ENCODE results near the gene COPZ2.
"Not testable (repeated sequence)": the region's sequence is repeated elsewhere in the genome, so short reads cannot be mapped to it uniquely, and the experiment has no call there.

COPZ2 gene, protein sequence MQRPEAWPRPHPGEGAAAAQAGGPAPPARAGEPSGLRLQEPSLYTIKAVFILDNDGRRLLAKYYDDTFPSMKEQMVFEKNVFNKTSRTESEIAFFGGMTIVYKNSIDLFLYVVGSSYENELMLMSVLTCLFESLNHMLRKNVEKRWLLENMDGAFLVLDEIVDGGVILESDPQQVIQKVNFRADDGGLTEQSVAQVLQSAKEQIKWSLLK
- 0 to 2.7 (median 1.2) reads per million in 9 experiments for total RNA-seq

GRCh38 chr17:48037036-48037837 is at the start of gene COPZ2:
COPZ2 (minus strand) TSS chr17:48037797; CDS start chr17:48037777, 20 bp downstream.
- ATAC-seq (replicated peaks) (peak; percentile 96), DNase-seq (peak; percentile 60 to 67 (median 62))
- peak within 1 kb of the TSS; percentile 84 to 88 for H3K4me3 Mint-ChIP-seq
- peak within 1 kb of the TSS in 1 of 2 donors; percentile 44 for H3K27ac Mint-ChIP-seq
- H3K36me3 Mint-ChIP-seq (ENCODE audit: insufficient read depth): no peaks in the 10 kb centered on the region
- H3K9me3 Mint-ChIP-seq: no peaks in the 10 kb centered on the region
- peaks cover 5 to 11% of the 10 kb centered on the region in 2 donors for H3K4me1 Mint-ChIP-seq (ENCODE audit: low read depth in 2 of 2)
- peaks cover 36 to 50% of the 10 kb centered on the region in 2 donors for H3K27me3 Mint-ChIP-seq

DNA sequence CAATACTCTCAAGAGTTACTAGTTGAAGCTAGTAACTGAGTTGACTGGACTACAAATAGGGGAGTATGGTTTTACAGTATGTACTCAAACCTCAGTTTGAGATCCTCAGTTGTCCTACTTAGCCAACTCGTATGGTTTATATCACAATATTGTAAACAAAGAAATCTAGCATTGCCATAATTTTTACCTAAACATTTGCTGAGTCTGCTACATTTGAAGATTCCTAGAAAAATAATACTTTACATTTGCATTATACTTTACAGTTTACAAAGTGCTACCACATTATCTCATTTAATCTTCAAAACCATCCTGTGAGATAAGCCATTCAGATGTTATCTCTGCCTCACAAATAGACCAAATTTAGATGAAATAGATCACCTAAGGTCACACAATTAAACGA is 47.3 kb upstream of the COPZ2 start:
- peaks cover 5% of the 10 kb centered on the region for H3K36me3 Mint-ChIP-seq (ENCODE audit: insufficient read depth)
- DNase-seq: no peak
- H3K4me3 Mint-ChIP-seq: no peak overlapping the region
- no peak for ATAC-seq (replicated peaks)
- no peak overlapping the region for H3K27ac Mint-ChIP-seq
- no peaks in the 10 kb centered on the region for H3K9me3 Mint-ChIP-seq
- H3K4me1 Mint-ChIP-seq (ENCODE audit: low read depth in 2 of 2): peaks cover 0 to 3% of the 10 kb centered on the region in 2 donors
- no peaks in the 10 kb centered on the region for H3K27me3 Mint-ChIP-seq

DNA sequence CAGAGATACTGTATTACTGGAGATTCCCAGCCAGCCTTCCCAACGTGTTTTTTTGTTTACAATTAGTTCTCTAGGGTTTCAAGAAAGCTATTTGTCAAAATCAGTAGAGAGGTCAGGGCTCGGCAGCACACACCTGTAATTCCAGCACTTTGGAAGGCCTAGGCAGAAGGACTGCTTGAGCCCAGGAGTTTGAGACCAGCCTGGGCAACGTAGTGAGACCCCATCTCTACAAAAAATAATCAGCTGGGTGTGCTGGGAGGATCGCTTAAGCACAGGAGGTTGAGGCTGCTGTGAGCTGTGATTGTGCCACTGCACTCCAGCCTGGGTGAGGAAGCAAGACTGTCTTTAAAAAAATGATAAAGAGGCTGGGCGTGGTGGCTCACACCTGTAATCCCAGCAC is 44.3 kb upstream of the COPZ2 start:
- ATAC-seq (replicated peaks) (no peak), DNase-seq (no peak)
- no peaks in the 10 kb centered on the region for H3K27me3 Mint-ChIP-seq
- no peaks in the 10 kb centered on the region for H3K9me3 Mint-ChIP-seq
- peaks cover 5% of the 10 kb centered on the region for H3K36me3 Mint-ChIP-seq (ENCODE audit: insufficient read depth)
- H3K4me1 Mint-ChIP-seq (ENCODE audit: low read depth in 2 of 2): peaks cover 0 to 3% of the 10 kb centered on the region in 2 donors
- H3K4me3 Mint-ChIP-seq: no peak overlapping the region
- peak overlapping the region in 1 of 2 donors; percentile 82 for H3K27ac Mint-ChIP-seq

- not testable (repeated sequence) for ATAC-seq (replicated peaks); H3K4me3 Mint-ChIP-seq; H3K27ac Mint-ChIP-seq; H3K4me1 Mint-ChIP-seq (ENCODE audit: low read depth in 2 of 2); H3K9me3 Mint-ChIP-seq; DNase-seq; H3K27me3 Mint-ChIP-seq
- peaks cover 11% of the 10 kb centered on the region for H3K36me3 Mint-ChIP-seq (ENCODE audit: insufficient read depth)
Measured at GRCh38 chr17:48077152-48077551, 39.6 kb upstream of the COPZ2 start.

DNA sequence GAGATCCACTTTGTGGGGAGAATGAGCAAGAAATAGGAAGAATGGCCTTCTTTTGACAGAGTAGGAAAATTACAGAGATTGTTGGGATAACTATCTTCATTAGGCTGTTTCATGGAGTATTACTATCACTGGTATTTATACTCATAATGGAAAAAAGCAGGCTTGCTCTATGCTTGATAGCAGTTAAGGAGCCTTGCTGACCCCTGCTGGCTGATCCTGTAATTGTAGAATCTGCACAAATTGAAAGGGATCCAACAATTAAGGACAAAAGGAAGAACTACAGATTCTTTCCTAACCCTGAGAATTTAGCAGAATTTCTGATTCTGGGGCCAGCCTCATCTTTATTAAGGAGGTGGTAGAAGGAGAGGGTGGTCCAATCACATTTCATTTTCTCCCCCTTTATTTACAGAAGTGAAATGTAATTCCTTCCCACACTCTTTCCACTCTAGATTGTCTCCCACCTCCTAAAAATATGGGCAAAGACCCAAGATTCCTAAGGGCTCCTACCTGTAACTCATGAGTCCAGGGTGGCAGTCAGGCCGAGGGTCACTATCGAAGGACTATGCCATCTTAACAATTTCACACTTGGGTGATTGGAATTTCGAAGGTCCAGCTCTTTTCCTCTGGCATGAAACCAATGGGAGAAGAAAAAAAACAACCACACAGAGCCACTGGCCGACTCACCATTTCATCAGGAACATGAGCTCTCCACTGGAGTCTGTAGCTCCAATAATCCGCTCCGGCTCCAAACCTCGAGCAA is 36.9 kb upstream of the COPZ2 start:
- peak; percentile 78 for ATAC-seq (replicated peaks)
- Mint-ChIP-seq H3K9me3 (no peaks in the 10 kb centered on the region), H3K4me3 (no peak overlapping the region), H3K4me1 (ENCODE audit: low read depth in 2 of 2) (no peaks in the 10 kb centered on the region), H3K27ac (no peak overlapping the region), H3K36me3 (ENCODE audit: insufficient read depth) (peaks cover 21% of the 10 kb centered on the region), H3K27me3 (no peaks in the 10 kb centered on the region)
- peak; percentile 72 to 82 (median 76) for DNase-seq

DNA sequence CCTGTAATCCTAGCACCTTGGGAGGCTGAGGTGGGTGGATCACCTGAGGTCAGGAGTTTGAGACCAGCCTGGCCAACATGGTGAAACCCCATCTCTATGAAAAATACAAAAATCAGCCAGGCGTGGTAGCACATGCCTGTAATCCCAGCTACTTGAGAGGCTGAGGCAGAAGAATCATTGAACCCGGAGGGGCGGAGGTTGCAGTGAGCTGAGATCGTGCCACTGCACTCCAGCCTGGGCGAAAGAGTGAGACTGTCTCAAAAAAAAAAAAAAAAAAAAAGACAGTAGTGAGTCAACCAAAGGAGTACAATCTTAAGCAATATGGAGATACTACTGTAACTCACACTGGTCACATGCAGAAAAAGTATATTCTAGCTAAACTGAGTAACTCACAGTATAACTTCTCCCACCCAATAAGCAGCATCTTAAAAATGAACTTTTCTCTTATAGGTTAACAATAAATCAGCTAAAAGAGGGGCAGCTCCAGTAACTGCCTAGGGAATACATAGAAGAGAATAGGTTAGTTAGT is 36.0 kb upstream of the COPZ2 start:
- H3K4me3 Mint-ChIP-seq; DNase-seq; H3K9me3 Mint-ChIP-seq; ATAC-seq (replicated peaks); H3K27ac Mint-ChIP-seq; H3K27me3 Mint-ChIP-seq; H3K4me1 Mint-ChIP-seq (ENCODE audit: low read depth in 2 of 2): not testable (repeated sequence)
- H3K36me3 Mint-ChIP-seq (ENCODE audit: insufficient read depth): peaks cover 28% of the 10 kb centered on the region

GRCh38 chr17:48072811-48073210 is 35.2 kb upstream of the COPZ2 start:
- not testable (repeated sequence) for H3K4me1 Mint-ChIP-seq (ENCODE audit: low read depth in 2 of 2); H3K27me3 Mint-ChIP-seq; DNase-seq; H3K9me3 Mint-ChIP-seq; H3K27ac Mint-ChIP-seq; H3K4me3 Mint-ChIP-seq; ATAC-seq (replicated peaks)
- H3K36me3 Mint-ChIP-seq (ENCODE audit: insufficient read depth): peaks cover 30% of the 10 kb centered on the region

DNA sequence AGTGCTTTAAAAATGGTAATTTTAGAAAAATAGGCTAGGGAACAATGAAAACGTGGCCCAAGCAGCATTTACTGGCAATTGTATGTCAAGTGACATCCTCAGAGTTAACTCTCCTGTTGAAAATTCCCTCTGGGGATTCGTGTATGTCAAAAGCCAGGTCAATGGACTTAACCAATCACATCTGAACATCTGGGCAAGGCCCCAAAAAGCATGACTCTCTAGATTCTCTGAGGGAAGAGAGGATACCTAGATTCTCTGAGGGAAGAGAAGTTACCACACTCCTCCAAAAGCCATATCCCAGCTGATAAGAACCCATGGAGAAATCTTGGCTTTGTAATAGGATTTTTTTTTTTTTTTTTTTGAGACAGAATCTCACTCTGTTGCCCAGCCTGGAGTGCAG is 34.1 kb upstream of the COPZ2 start:
- no peaks in the 10 kb centered on the region for H3K27me3 Mint-ChIP-seq
- DNase-seq (no peak), ATAC-seq (replicated peaks) (no peak)
- no peaks in the 10 kb centered on the region for H3K4me1 Mint-ChIP-seq (ENCODE audit: low read depth in 2 of 2)
- no peaks in the 10 kb centered on the region for H3K9me3 Mint-ChIP-seq
- H3K36me3 Mint-ChIP-seq (ENCODE audit: insufficient read depth): peaks cover 35% of the 10 kb centered on the region
- H3K27ac Mint-ChIP-seq: no peak overlapping the region
- H3K4me3 Mint-ChIP-seq: no peak overlapping the region

GRCh38 chr17:48070195-48070594 is 32.6 kb upstream of the COPZ2 start:
- Mint-ChIP-seq H3K9me3 (no peaks in the 10 kb centered on the region), H3K36me3 (ENCODE audit: insufficient read depth) (peaks cover 43% of the 10 kb centered on the region), H3K4me1 (ENCODE audit: low read depth in 2 of 2) (no peaks in the 10 kb centered on the region), H3K27me3 (no peaks in the 10 kb centered on the region), H3K27ac (no peak overlapping the region), H3K4me3 (no peak overlapping the region)
- no peak for ATAC-seq (replicated peaks)
- no peak for DNase-seq

DNA sequence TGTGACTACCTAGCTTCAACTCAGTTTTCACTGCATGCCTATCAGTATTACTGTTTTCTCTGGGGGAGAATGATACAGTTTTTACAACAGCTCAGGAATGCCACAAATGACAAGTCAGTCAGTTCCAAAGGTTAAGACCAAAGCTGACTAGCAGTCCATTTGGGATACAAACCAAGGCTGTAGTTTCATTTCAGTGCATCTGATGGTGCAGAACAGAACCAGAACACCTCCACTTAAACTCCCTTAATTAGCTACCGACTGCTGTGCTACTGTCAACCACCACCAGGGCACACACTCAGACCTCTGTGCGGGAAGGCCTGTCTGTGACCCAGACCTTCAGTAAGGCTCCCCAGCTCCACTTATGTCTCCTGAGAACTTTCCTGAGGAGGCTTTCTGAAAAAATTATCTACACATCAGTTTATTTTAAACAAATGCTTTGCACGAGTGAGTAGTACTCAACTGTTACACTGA is 30.9 kb upstream of the COPZ2 start:
- H3K36me3 Mint-ChIP-seq (ENCODE audit: insufficient read depth): peaks cover 41% of the 10 kb centered on the region
- H3K9me3 Mint-ChIP-seq: no peaks in the 10 kb centered on the region
- DNase-seq: no peak
- H3K27me3 Mint-ChIP-seq: no peaks in the 10 kb centered on the region
- no peak overlapping the region for H3K27ac Mint-ChIP-seq
- peak; percentile 37 for ATAC-seq (replicated peaks)
- H3K4me3 Mint-ChIP-seq: no peak overlapping the region
- H3K4me1 Mint-ChIP-seq (ENCODE audit: low read depth in 2 of 2): no peaks in the 10 kb centered on the region

DNA sequence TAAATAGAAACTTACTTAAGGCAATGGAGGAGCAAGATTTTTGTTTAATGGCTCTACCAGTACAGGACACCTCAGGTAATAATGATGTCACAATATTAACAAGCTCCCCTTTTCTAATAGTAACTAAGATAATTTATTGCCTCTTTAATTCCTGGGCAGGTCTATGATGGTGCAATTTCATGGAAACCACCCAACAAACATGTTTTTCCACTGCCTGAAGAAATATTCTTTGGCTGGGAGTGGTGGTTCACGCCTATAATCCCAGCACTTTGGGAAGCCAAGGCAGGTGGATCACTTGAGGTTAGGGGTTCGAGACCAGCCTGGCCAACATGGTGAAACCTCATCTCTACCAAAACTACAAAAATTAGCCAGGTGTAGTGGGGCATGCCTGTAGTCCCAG is 30.2 kb upstream of the COPZ2 start:
- peaks cover 44% of the 10 kb centered on the region for H3K36me3 Mint-ChIP-seq (ENCODE audit: insufficient read depth)
- H3K4me3 Mint-ChIP-seq; H3K9me3 Mint-ChIP-seq; H3K27me3 Mint-ChIP-seq; ATAC-seq (replicated peaks); H3K4me1 Mint-ChIP-seq (ENCODE audit: low read depth in 2 of 2); DNase-seq; H3K27ac Mint-ChIP-seq: not testable (repeated sequence)

DNA sequence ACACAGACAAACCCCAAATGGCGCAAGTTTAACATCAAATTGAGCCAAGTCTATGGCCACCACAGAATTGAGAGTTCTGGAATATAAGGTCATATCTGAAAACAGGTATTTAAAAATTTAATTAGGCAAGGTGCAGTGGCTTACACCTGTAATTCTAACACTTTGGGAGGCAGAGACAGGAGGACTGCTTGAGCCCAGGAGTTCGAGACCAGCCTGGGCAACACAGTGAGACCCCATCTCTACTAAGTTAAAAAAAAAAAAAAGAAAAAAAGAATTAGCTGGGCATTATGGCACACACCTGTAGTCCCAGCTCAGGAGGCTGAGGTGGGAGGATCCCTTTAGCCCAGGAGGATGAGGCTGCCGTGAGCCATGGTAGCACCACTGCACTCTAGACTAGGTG is 29.6 kb upstream of the COPZ2 start:
- no peak overlapping the region for H3K27ac Mint-ChIP-seq
- no peaks in the 10 kb centered on the region for H3K4me1 Mint-ChIP-seq (ENCODE audit: low read depth in 2 of 2)
- peaks cover 46% of the 10 kb centered on the region for H3K36me3 Mint-ChIP-seq (ENCODE audit: insufficient read depth)
- H3K9me3 Mint-ChIP-seq: no peaks in the 10 kb centered on the region
- DNase-seq (no peak), ATAC-seq (replicated peaks) (no peak)
- H3K4me3 Mint-ChIP-seq: no peak overlapping the region
- no peaks in the 10 kb centered on the region for H3K27me3 Mint-ChIP-seq

DNA sequence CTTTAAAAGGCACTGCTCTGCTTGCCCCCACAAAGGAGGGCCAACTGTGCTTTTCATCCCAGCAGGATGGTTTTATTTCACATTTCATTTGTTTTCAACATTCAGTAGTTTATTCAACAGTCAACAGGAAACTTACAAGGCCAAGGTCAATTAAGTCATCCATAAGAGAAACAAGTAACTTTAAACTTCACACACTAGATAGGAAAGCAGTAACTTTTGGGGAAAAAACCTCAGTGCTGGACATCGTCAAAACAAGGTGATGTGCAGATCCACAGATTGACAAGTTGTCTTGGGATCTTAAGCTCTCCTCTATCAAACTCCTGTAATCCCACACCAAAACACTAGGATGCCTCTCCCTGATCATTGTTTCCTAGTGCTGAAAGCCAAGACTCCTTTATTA is 29.1 kb upstream of the COPZ2 start:
- Mint-ChIP-seq H3K27ac (no peak overlapping the region), H3K4me1 (ENCODE audit: low read depth in 2 of 2) (no peaks in the 10 kb centered on the region), H3K36me3 (ENCODE audit: insufficient read depth) (peaks cover 51% of the 10 kb centered on the region), H3K4me3 (no peak overlapping the region), H3K27me3 (no peaks in the 10 kb centered on the region), H3K9me3 (no peaks in the 10 kb centered on the region)
- ATAC-seq (replicated peaks) (no peak), DNase-seq (no peak)

All from effector memory CD8-positive, alpha-beta T cell (primary cell).